Nephron progenitor cell (in vitro differentiated cells): ENCODE results near the gene RFESD.
"Not testable (repeated sequence)": the region's sequence is repeated elsewhere in the genome, so short reads cannot be mapped to it uniquely, and the experiment has no call there.

ENCODE experiments used
- DNase-seq: peaks from one replicate; pipeline ENCODE4 v3.0.0; 2021
- H3K27ac Mint-ChIP-seq: 2 replicates; pipeline ENCODE4 v1.8.0; 2021; ENCODE audit warnings: mild to moderate bottlenecking, moderate library complexity, mixed read lengths
- H3K27me3 Mint-ChIP-seq: 2 replicates; pipeline ENCODE4 v1.8.0; 2021; ENCODE audit warnings: mild to moderate bottlenecking, low read depth, mixed read lengths; ENCODE audit not compliant: poor library complexity
- H3K36me3 Mint-ChIP-seq: 2 replicates; pipeline ENCODE4 v1.8.0; 2021; ENCODE audit warnings: low read depth, mixed read lengths
- H3K4me1 Mint-ChIP-seq: 2 replicates; pipeline ENCODE4 v1.8.0; 2021; ENCODE audit warnings: mixed read lengths
- H3K4me3 Mint-ChIP-seq: 2 replicates; pipeline ENCODE4 v1.8.0; 2021; ENCODE audit warnings: mild to moderate bottlenecking, moderate library complexity, mixed read lengths
- H3K9me3 Mint-ChIP-seq: 2 replicates; pipeline ENCODE4 v1.8.0; 2021; ENCODE audit warnings: mild to moderate bottlenecking, moderate library complexity, mixed read lengths
- TF ChIP-seq, protein P1 (sequence below): fragments of 200-600 bp; sonication (generic); IDR thresholded peaks from 2 replicates; pipeline ENCODE4 v1.5.0; 2021; ENCODE audit warnings: antibody characterized with exemption

The RFESD gene

DNA sequence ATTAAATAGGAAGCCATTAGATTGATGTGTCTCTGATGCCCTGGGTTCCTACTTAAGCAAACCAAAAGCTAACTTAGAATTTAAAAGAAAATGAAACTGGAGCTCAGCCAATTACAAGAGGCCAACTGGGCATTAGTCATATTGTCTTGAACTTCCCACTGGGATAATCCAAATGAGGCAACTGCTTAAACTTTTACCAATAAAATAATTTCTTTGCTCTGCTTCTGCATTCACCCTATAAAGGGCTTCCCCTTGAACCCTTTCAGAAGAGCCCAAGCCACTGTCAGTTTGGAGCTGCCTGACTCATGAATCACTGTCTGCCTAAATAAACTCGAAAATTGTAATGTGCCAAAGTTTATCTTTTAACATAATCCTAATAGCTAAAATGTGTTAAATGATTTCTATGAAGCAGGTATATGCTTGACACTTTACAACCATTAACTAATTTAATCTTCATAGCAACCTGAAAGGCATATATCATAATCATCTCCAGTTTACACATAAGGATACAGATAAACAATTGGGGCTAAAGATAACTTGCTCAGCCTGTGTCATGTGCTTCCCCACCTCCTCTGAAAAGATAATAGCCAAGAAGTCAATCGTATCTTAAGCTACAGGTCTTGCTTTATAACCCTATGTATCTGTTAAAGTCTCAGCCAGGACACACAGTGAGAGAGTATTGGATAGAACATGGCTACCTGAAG is 15.2 kb upstream of the RFESD start:
- Mint-ChIP-seq H3K36me3 (no peaks in the 10 kb centered on the region), H3K27ac (no peak overlapping the region), H3K4me1 (no peaks in the 10 kb centered on the region), H3K27me3 (peaks cover 3% of the 10 kb centered on the region), H3K9me3 (peaks cover 11% of the 10 kb centered on the region), H3K4me3 (no peak overlapping the region)
- TF ChIP-seq, protein P1, sequence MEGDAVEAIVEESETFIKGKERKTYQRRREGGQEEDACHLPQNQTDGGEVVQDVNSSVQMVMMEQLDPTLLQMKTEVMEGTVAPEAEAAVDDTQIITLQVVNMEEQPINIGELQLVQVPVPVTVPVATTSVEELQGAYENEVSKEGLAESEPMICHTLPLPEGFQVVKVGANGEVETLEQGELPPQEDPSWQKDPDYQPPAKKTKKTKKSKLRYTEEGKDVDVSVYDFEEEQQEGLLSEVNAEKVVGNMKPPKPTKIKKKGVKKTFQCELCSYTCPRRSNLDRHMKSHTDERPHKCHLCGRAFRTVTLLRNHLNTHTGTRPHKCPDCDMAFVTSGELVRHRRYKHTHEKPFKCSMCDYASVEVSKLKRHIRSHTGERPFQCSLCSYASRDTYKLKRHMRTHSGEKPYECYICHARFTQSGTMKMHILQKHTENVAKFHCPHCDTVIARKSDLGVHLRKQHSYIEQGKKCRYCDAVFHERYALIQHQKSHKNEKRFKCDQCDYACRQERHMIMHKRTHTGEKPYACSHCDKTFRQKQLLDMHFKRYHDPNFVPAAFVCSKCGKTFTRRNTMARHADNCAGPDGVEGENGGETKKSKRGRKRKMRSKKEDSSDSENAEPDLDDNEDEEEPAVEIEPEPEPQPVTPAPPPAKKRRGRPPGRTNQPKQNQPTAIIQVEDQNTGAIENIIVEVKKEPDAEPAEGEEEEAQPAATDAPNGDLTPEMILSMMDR: no peak
- no peak for DNase-seq

DNA sequence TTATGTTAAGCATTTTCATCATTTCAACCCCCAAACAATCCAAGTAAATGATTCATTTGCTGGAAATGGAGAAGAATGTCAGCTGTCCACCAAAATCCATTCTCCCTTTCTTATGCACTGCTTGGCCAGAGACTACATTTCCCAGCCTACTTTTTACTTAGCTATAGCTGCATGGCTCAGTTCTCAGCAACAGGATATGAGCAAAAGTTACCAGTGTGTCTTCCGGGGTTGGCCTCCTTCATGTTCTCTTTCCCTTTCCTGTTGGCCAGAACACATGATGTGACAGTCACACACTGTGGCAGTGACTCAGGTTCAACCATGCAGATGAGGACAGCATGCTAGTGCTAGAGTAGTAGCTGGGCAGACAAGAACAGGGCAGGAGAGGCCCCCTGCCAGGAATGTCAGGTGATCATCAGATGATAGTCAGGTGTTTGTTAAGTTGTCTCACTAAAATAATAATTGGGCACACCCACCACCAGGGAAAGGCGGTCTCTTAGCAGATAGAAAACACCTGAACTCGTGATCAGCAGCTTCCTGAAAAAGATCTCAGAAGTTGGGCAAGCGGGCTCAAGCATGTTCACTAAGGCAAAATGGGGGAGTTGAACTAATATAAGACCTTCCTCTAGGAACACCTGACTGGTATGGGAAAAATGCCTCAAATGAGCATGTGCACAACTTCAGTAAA is 14.4 kb upstream of the RFESD start:
- no peak overlapping the region for H3K27ac Mint-ChIP-seq
- no peaks in the 10 kb centered on the region for H3K36me3 Mint-ChIP-seq
- TF ChIP-seq, protein P1: no peak
- DNase-seq: no peak
- no peak overlapping the region for H3K4me3 Mint-ChIP-seq
- H3K27me3 Mint-ChIP-seq: no peaks in the 10 kb centered on the region
- H3K9me3 Mint-ChIP-seq: peaks cover 11% of the 10 kb centered on the region
- H3K4me1 Mint-ChIP-seq: no peaks in the 10 kb centered on the region

DNA sequence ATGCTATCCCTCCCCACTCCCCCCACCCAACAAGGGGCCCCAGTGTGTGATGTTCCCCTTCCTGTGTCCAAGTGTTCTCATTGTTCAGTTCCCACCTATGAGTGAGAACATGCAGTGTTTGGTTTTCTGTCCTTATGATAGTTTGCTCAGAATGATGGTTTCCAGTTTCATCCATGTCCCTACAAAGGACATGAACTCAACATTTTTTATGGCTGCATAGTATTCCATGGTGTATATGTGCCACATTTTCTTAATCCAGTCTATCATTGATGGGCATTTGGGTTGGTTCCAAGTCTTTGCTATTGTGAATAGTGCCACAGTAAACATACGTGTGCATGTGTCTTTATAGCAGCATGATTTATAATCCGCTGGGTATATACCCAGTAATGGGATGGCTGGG is 13.6 kb upstream of the RFESD start:
- not testable (repeated sequence) for H3K4me1 Mint-ChIP-seq, H3K4me3 Mint-ChIP-seq, H3K36me3 Mint-ChIP-seq, DNase-seq, H3K27ac Mint-ChIP-seq, H3K27me3 Mint-ChIP-seq
- peaks cover 11% of the 10 kb centered on the region for H3K9me3 Mint-ChIP-seq

DNA sequence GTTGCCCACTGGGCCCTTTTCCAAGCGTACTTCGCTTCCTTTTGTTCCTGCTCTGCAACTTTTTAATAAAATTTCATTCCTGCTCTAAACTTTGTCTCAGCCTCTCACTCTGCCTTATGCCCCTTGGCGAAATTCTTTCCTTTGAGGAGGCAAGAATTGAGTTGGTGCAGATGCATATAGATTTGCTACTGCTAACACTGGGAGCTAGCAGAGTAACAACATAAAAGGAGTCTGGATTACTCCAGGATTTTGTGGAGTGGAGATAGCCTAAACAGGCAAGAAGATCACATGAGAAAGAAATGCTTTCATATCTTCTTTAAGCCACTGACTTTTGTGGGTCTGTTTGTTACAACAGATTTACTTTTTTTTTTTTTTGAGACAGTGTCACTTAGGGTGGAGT is 12.9 kb upstream of the RFESD start:
- Mint-ChIP-seq H3K27me3 (peaks cover 2% of the 10 kb centered on the region), H3K9me3 (peaks cover 11% of the 10 kb centered on the region), H3K27ac (no peak overlapping the region), H3K36me3 (no peaks in the 10 kb centered on the region), H3K4me1 (no peaks in the 10 kb centered on the region), H3K4me3 (no peak overlapping the region)
- DNase-seq: no peak
- TF ChIP-seq, protein P1: no peak

DNA sequence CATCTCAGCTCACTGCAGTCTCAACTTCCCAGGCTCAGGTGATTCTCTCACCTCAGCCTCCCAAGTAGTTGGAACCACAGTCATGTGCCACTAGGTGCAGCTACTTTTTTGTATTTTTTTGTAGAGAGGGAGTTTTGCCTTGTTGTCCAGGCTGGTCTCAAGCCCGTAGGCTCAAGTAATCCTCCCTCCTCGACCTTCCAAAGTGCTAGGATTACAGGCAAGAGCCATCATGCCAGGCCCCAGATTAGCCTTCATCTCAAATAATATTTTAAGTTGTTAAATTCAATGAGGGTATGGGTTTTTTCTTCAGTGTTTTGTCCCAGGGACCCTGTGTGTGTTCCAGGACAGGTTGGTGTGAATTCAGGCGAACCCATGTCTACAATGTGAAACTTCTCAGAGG is 12.5 kb upstream of the RFESD start:
- TF ChIP-seq, protein P1: no peak
- Mint-ChIP-seq H3K36me3 (no peaks in the 10 kb centered on the region), H3K27ac (no peak overlapping the region), H3K4me3 (no peak overlapping the region), H3K4me1 (no peaks in the 10 kb centered on the region), H3K27me3 (peaks cover 2% of the 10 kb centered on the region), H3K9me3 (peaks cover 10% of the 10 kb centered on the region)
- DNase-seq: no peak

DNA sequence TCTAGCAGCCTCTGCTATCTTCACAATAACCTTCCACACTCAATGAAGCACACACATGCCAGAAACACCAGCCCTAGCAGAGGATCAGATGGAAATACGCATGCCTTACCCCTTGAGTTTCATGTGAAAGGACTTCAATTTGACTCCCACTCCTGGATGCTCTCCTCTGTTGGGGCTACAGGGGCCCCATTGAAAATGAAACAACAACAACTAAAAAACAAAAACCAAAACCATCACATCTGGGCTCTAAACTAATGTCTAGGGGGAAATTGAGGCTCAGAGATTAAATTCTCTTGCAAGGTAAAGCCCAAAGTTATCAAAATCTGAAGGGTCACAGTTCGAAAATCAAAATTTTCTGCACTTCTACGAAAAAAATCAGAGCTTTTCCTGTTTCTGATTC is 7.9 kb upstream of the RFESD start:
- H3K4me1 Mint-ChIP-seq: peaks cover 5% of the 10 kb centered on the region
- H3K27me3 Mint-ChIP-seq: peaks cover 2% of the 10 kb centered on the region
- H3K9me3 Mint-ChIP-seq: peaks cover 2% of the 10 kb centered on the region
- TF ChIP-seq, protein P1: no peak
- H3K36me3 Mint-ChIP-seq: no peaks in the 10 kb centered on the region
- no peak overlapping the region for H3K27ac Mint-ChIP-seq
- H3K4me3 Mint-ChIP-seq: no peak overlapping the region
- no peak for DNase-seq
